ENCODE measurements around the gene DHCR24.

Gene DHCR24

GRCh38 chr1:54845772-54846171 lies 41.2 kb downstream of the DHCR24 start (continued):
- TF ChIP-seq ZNF366 (tag by site-specific recombination; conservative IDR thresholded peaks at IDR 0.05) = no peak
- TF ChIP-seq ZBTB26 (tag by site-specific recombination; optimal IDR thresholded peaks at IDR 0.05) = no peak
- no peak for TF ChIP-seq ZNF555 (tag by site-specific recombination; conservative IDR thresholded peaks at IDR 0.05)
- no peak for TF ChIP-seq YY2 (tag by site-specific recombination; IDR thresholded peaks at IDR 0.05)
- TF ChIP-seq ZNF624 (tag by site-specific recombination; IDR thresholded peaks at IDR 0.05) = no peak
- TF ChIP-seq OSR2 (tag by site-specific recombination; IDR thresholded peaks at IDR 0.05) = no peak
- TF ChIP-seq ZNF449 (tag by site-specific recombination; IDR thresholded peaks at IDR 0.05) = no peak
- TF ChIP-seq ZNF777 (tag by site-specific recombination; IDR thresholded peaks at IDR 0.05; ENCODE audit: borderline replicate concordance) = no peak
- TF ChIP-seq ZNF302 (tag by site-specific recombination; IDR thresholded peaks at IDR 0.05; ENCODE audit: low read depth) = no peak

- Histone ChIP-seq H3K36me3 (ENCODE audit: control insufficient read depth in 2 of 2, insufficient read depth in 1 of 2, low read length in 2 of 2) (peaks cover 4 to 18% of the 10 kb centered on the region in 2 experiments; a peak in 1 of 3 replicates), H3K27ac (ENCODE audit: extremely low read depth, low read depth, low read length) (no peak overlapping the region), H3K9me3 (ENCODE audit: control insufficient read depth, insufficient read depth, low read depth, low read length) (no peaks in the 10 kb centered on the region), H3K4me1 (ENCODE audit: control insufficient read depth, insufficient read depth, low read length) (no peaks in the 10 kb centered on the region), H3K4me3 (ENCODE audit: low read depth, low read length) (no peak overlapping the region)
- CTCF ChIA-PET = interaction anchor here (0.6 to 1.2 kb wide), 2 partner anchors 128 to 1058 kb away, joined by 3 to 4 read pairs; no protein-coding TSS in a partner anchor
- TF ChIP-seq ZNF266 (tag by site-specific recombination; IDR thresholded peaks at IDR 0.05; ENCODE audit: low read depth) (no peak), ZNF777 (tag by site-specific recombination; IDR thresholded peaks at IDR 0.05; ENCODE audit: borderline replicate concordance) (no peak), ZNF146 (tag by site-specific recombination; IDR thresholded peaks at IDR 0.05) (no peak), ZBTB11 (tag by site-specific recombination; conservative IDR thresholded peaks at IDR 0.05; ENCODE audit: low read depth) (no peak), ZNF596 (tag by site-specific recombination; IDR thresholded peaks at IDR 0.05) (no peak), MYNN (tag by site-specific recombination; IDR thresholded peaks at IDR 0.05; ENCODE audit: borderline replicate concordance) (no peak), TSHZ1 (tag by site-specific recombination; IDR thresholded peaks at IDR 0.05; ENCODE audit: borderline replicate concordance) (no peak), HOXD13 (CRISPR knock-in tag; IDR thresholded peaks at IDR 0.05; ENCODE audit: borderline replicate concordance) (no peak), ZNF394 (tag by site-specific recombination; IDR thresholded peaks at IDR 0.05; ENCODE audit: borderline replicate concordance) (no peak), ZNF239 (tag by site-specific recombination; IDR thresholded peaks at IDR 0.05) (no peak)
- POLR2A ChIA-PET = no interaction called here
Observed at GRCh38 chr1:54844564-54844963, 42.4 kb downstream of the DHCR24 start.

All from HEK293 (cell line).